Stomach (tissue), 9 donors: ENCODE measurements around the gene RYR3. TPM values are rescaled to one million over a fixed set of nuclear protein-coding genes. Genes with fewer than 3 reads are reported as not detected.

ENCODE experiments used
- DNase-seq, 2 donors: peaks; one replicate each; pipeline versions ENCODE4 v3.0.0 to v3.0.0-alpha.2; 2013 to 2019
- H3K27ac ChIP-seq, 5 donors: fragments of 200-600 bp in 4 of 5; sonication (generic) in 4 of 5; one replicate each; pipeline ENCODE4 v1.5.1; 2013 to 2019; ENCODE audit warnings: mild to moderate bottlenecking in 1 of 5, moderate library complexity in 1 of 5
- H3K27me3 ChIP-seq, 3 donors: fragments of 200-600 bp; sonication (generic); one replicate each; pipeline ENCODE4 v1.5.1; 2017 to 2019; ENCODE audit warnings: mixed run types in 1 of 3
- H3K36me3 ChIP-seq, 4 donors: fragments of 200-600 bp; sonication (generic); 1 replicate in 3 of 4; 2 replicates in 1 of 4; pipeline ENCODE4 v1.5.1; 2016 to 2019
- H3K4me1 ChIP-seq, 4 donors: fragments of 200-600 bp; sonication (generic); one replicate each; pipeline ENCODE4 v1.5.1; 2016 to 2019
- H3K4me3 ChIP-seq, 4 donors: fragments of 200-600 bp; sonication (generic) in 3 of 4; one replicate each; pipeline ENCODE4 v1.5.1; 2016 to 2019; ENCODE audit warnings: mild to moderate bottlenecking in 1 of 4
- H3K9me3 ChIP-seq, 4 donors: fragments of 200-600 bp; sonication (generic); one replicate each; pipeline ENCODE4 v1.5.1; 2016 to 2019
- EP300 ChIP-seq: sonication (generic); formaldehyde crosslinking; IDR thresholded peaks from one replicate; pipeline ENCODE4 v1.6.1; 2017; ENCODE audit warnings: antibody characterized with exemption
- POLR2A ChIP-seq, 4 donors: fragments of 450-650 bp; IDR thresholded peaks; one replicate each; pipeline ENCODE4 v1.6.1; 2016; ENCODE audit warnings: antibody characterized with exemption in 4 of 4, control low read depth in 2 of 4, mild to moderate bottlenecking in 1 of 4, moderate library complexity in 1 of 4
- POLR2AphosphoS5 ChIP-seq, 3 donors: sonication (generic); formaldehyde crosslinking; IDR thresholded peaks; one replicate each; pipeline ENCODE4 v1.6.1; 2016; ENCODE audit warnings: antibody characterized with exemption in 3 of 3
- WGBS, 5 donors: extraction: QIAGEN DNeasy Blood & Tissue Kit in 3 of 5; methylation state at CpG; one replicate each; pipeline versions ENCODE4 v1.1.5 to v1.1.7; 2013 to 2018; 5-methylcytosine and 5-hydroxymethylcytosine counted together
- intact Hi-C: fragments of 100-400 bp; cut with DNase I; formaldehyde crosslinking; loops from one replicate; pipeline ENCODE4 v1.15.1; 2023; ENCODE audit warnings: low total_unique reads
- polyA plus RNA-seq, 3 donors: library from polyadenylated mRNA; stranded (reverse); fragments of 200-250 nt; gene quantifications; one replicate each; pipeline ENCODE4 v1.2.3, GENCODE V29; 2013
- total RNA-seq, 5 donors: library from RNA; depleted of rRNA; stranded (reverse); fragments of >200 nt; gene quantifications; one replicate each; pipeline versions ENCODE4 v1.1.0 to v1.2.3, GENCODE V29; 2014 to 2016
- TF ChIP-seq, protein P1 (sequence below), 7 experiments: fragments of 450-650 bp in 4 of 7; fragments of 200-600 bp in 3 of 7; sonication (generic) in 3 of 7; IDR thresholded peaks; one replicate each; pipeline ENCODE4 v1.5.1; 2016 to 2019; ENCODE audit warnings: antibody characterized with exemption in 7 of 7, control low read depth in 2 of 7, mild to moderate bottlenecking in 1 of 7
- donor health status: healthy with polysubstance abuse.
- donor health status: Bipolar disorder and iron deficiency.
- donor health status: healthy.

Gene RYR3
- total and polyA plus RNA-seq, 8 donors = 0.12 to 36.2 (median 4.0) TPM

DNA sequence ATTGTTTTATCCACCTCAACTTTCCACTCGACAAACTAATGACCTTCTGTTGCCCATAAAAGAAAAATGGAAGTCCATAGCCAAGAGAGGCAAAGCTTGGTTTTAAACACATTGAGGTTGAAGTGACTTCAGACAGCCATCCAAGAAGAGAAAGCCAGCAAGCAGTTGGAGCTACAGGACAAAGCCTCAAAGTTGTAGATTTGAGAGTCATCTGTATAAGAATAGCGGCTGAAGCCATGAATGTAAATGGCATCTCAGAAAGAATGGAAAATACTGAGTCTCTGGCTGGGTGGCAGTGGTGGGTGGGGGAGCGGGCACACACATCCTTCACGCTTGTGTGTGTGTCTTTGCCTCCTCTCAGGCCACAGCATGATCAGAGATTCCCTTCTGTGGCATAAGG is 533.4 kb downstream of the RYR3 start:
- H3K27ac ChIP-seq = no peak overlapping the region
- H3K9me3 ChIP-seq = no peaks in the 10 kb centered on the region
- WGBS, 5 donors = 86 to 90% (median 87%) methylated on average over 4 of the region's 4 CpGs
- H3K36me3 ChIP-seq = peaks cover 0 to 8% (median 0%) of the 10 kb centered on the region in 4 donors
- H3K27me3 ChIP-seq = no peaks in the 10 kb centered on the region
- intact Hi-C loops = loop anchor here (10.0 kb wide), 1 partner anchor 59 kb away; no protein-coding TSS in a partner anchor
- no peak for TF ChIP-seq EP300
- TF ChIP-seq, protein P1, sequence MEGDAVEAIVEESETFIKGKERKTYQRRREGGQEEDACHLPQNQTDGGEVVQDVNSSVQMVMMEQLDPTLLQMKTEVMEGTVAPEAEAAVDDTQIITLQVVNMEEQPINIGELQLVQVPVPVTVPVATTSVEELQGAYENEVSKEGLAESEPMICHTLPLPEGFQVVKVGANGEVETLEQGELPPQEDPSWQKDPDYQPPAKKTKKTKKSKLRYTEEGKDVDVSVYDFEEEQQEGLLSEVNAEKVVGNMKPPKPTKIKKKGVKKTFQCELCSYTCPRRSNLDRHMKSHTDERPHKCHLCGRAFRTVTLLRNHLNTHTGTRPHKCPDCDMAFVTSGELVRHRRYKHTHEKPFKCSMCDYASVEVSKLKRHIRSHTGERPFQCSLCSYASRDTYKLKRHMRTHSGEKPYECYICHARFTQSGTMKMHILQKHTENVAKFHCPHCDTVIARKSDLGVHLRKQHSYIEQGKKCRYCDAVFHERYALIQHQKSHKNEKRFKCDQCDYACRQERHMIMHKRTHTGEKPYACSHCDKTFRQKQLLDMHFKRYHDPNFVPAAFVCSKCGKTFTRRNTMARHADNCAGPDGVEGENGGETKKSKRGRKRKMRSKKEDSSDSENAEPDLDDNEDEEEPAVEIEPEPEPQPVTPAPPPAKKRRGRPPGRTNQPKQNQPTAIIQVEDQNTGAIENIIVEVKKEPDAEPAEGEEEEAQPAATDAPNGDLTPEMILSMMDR (IDR thresholded peaks at IDR 0.05) = no peak
- no peak for TF ChIP-seq POLR2AphosphoS5 (IDR thresholded peaks at IDR 0.05)
- TF ChIP-seq POLR2A (IDR thresholded peaks at IDR 0.05) = no peak
- H3K4me1 ChIP-seq = no peaks in the 10 kb centered on the region
- DNase-seq = no peak
- H3K4me3 ChIP-seq = no peak overlapping the region

DNA sequence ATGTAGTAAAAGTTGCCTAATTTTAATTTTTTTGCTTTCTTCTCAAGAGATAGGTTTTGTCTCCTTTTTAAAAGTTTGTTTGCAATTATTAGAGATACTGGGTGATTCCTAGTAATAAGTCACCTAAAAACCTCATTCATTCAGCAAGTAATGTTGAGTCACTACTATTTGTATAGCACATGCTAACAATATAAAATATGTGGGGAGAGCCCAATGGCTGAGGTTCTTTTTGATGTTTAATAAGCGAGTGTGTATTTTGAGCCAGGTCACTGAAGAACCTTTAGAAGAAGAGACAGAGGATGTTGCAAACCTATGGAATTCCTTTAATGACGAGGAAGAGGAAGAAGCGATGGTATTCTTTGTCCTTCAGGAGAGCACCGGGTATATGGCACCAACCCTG is 533.8 kb downstream of the RYR3 start:
- intact Hi-C loops = loop anchor here (10.0 kb wide), 1 partner anchor 60 kb away; no protein-coding TSS in a partner anchor
- no peaks in the 10 kb centered on the region for H3K4me1 ChIP-seq
- 89 to 96% (median 91%) methylated on average over 4 of the region's 4 CpGs for WGBS, 5 donors
- H3K27ac ChIP-seq = no peak overlapping the region
- peaks cover 0 to 8% (median 0%) of the 10 kb centered on the region in 4 donors for H3K36me3 ChIP-seq
- no peak overlapping the region for H3K4me3 ChIP-seq
- no peaks in the 10 kb centered on the region for H3K9me3 ChIP-seq
- H3K27me3 ChIP-seq = no peaks in the 10 kb centered on the region
- DNase-seq = no peak
- TF ChIP-seq POLR2AphosphoS5 (IDR thresholded peaks at IDR 0.05) = no peak
- no peak for TF ChIP-seq EP300
- TF ChIP-seq, protein P1 (IDR thresholded peaks at IDR 0.05) = no peak
- TF ChIP-seq POLR2A (IDR thresholded peaks at IDR 0.05) = no peak

DNA sequence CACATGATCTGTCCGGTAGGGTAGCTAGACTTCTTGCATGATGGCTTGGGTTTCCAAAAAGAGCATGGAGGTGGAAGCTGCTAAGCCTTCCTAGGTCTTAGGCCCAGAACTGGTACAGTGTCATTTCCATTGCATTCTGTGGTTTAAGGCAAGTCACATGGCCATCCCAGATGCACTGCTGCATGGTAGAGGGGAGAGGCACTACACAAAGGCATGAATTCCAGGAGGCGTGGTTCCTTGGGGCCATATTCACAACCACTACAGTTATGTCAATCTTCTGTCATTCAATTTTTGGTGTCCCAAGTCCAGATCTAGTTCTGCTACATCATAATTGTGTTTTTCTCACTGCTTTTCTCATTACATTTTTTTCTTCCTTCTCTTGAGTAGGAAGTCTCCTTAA is 535.4 kb downstream of the RYR3 start:
- peaks cover 0 to 8% (median 0%) of the 10 kb centered on the region in 4 donors for H3K36me3 ChIP-seq
- no peak overlapping the region for H3K27ac ChIP-seq
- no peak for DNase-seq
- H3K4me3 ChIP-seq = no peak overlapping the region
- no peaks in the 10 kb centered on the region for H3K9me3 ChIP-seq
- no peaks in the 10 kb centered on the region for H3K4me1 ChIP-seq
- no peaks in the 10 kb centered on the region for H3K27me3 ChIP-seq
- 85 to 100% (median 90%) methylated on average over 2 of the region's 2 CpGs for WGBS, 5 donors
- intact Hi-C loops = loop anchor here (10.0 kb wide), 1 partner anchor 61 kb away; no protein-coding TSS in a partner anchor
- TF ChIP-seq POLR2A (IDR thresholded peaks at IDR 0.05) (no peak), EP300 (no peak), POLR2AphosphoS5 (IDR thresholded peaks at IDR 0.05) (no peak)
- TF ChIP-seq, protein P1 (IDR thresholded peaks at IDR 0.05) = no peak

DNA sequence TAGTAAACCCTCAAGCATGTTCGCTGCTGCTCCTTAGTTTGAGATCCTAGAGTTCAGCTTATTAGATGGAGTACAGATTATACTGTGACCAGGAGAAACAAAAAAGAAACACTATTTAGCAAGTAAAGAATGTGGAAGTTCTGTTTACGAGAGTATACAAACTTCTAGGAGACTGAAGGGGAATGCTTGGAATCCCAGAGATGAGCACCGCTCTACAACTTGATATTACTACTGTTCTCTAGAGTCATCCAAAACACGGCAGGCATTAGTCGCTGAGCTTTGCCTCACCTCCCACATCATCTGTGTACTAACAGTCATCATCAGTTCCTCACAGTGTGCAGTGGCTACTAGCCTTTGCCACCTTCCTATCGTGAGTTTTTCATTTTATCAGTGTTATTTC is 536.1 kb downstream of the RYR3 start:
- TF ChIP-seq POLR2A (IDR thresholded peaks at IDR 0.05) (no peak), POLR2AphosphoS5 (IDR thresholded peaks at IDR 0.05) (no peak), EP300 (no peak)
- H3K9me3 ChIP-seq = no peaks in the 10 kb centered on the region
- WGBS, 5 donors = 67 to 74% (median 70%) methylated on average over 6 of the region's 6 CpGs
- no peak overlapping the region for H3K4me3 ChIP-seq
- no peaks in the 10 kb centered on the region for H3K27me3 ChIP-seq
- no peaks in the 10 kb centered on the region for H3K4me1 ChIP-seq
- DNase-seq = no peak
- intact Hi-C loops = loop anchor here (10.0 kb wide), 1 partner anchor 62 kb away; no protein-coding TSS in a partner anchor
- no peak overlapping the region for H3K27ac ChIP-seq
- H3K36me3 ChIP-seq = peaks cover 0 to 8% (median 0%) of the 10 kb centered on the region in 4 donors

DNA sequence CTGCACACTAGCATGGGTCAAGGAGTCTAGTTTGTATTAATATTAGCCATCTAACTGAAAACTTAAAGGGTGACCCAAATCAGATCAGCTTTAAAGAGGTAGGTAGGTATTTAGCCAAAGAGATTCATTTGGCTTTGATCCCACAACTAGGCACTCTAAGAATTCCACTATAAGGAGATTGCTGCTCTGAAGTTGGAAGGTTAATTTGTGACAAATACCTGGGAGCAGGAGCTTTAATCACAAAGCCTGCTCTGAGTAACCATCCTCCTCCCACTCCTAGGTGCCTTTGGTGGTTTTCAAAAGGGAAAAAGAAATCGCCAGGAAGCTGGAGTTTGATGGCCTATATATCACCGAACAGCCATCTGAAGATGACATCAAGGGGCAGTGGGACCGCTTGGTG is 537.2 kb downstream of the RYR3 start:
- intact Hi-C loops = loop anchor here (10.0 kb wide), 1 partner anchor 63 kb away; no protein-coding TSS in a partner anchor
- Histone ChIP-seq H3K27me3 (no peaks in the 10 kb centered on the region), H3K4me3 (no peak overlapping the region), H3K9me3 (no peaks in the 10 kb centered on the region), H3K27ac (no peak overlapping the region), H3K36me3 (peaks cover 0 to 8% (median 0%) of the 10 kb centered on the region in 4 donors), H3K4me1 (no peaks in the 10 kb centered on the region)
- TF ChIP-seq EP300 = no peak
- no peak for TF ChIP-seq POLR2A (IDR thresholded peaks at IDR 0.05)
- TF ChIP-seq POLR2AphosphoS5 (IDR thresholded peaks at IDR 0.05) = no peak
- TF ChIP-seq, protein P1 (IDR thresholded peaks at IDR 0.05) = no peak
- 83 to 97% (median 93%) methylated on average over 3 of the region's 3 CpGs for WGBS, 5 donors
- DNase-seq = no peak
